GM19239 (cell line): ENCODE data around the gene FADS2.

ENCODE experiments used
- DNase-seq: peaks from one replicate; pipeline ENCODE4 v3.0.0; 2011; ENCODE audit warnings: low spot score; ENCODE audit not compliant: insufficient read length
- FAIRE-seq: peaks from 2 replicates; lab custom pipeline; 2011; peaks lifted over from hg19 to GRCh38; lab: Jason Lieb, UNC

FADS2 gene

DNA sequence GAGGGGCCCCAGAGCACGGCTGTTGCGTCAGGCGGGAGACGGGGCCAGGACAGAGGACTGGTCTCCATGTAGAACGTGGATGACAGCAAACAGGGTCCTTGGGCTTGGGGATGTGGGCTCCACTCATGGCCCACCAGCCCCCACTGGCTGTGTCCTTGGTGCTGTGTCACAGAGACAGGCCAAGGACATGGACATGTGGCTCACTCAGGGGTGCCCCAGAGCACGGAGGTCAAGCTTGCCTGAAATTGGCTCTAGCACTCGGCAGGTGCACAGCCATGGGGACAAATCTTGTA, 14.4 kb downstream of the FADS2 start:
- DNase-seq (no peak), FAIRE-seq (no peak)

- DNase-seq (no peak), FAIRE-seq (no peak)
These were observed 16.9 kb downstream of the FADS2 start for GRCh38 chr11:61844909-61845565.

GRCh38 chr11:61846362-61847020, 18.4 kb downstream of the FADS2 start:
- DNase-seq (no peak), FAIRE-seq (no peak)

DNA sequence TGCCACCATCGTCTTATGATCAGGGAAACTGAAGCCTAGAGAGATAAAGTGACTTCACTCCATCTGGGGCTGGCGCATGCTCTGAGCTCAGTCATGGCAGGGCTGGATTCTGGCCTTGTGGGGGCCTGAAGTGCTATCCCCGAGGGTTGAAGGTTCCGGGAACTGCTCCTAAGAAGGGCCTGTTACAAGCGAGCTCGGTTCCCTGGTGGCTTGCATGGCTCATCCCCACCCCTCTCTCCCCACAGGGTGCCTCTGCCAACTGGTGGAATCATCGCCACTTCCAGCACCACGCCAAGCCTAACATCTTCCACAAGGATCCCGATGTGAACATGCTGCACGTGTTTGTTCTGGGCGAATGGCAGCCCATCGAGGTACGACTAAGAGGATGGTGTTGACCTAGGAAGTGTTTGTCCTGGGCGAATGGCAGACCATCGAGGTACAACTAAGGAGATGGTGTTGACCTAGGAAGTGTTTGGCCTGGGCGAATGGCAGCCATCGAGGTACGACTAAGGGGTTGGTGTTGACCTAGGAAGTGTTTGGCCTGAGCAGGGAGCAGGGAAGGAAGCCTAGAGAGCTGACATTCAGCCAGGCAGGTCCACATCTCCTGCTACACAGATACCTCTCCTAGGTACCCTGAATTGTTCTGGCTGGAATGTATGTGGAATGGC, 19.9 kb downstream of the FADS2 start:
- FAIRE-seq, result no peak

GRCh38 chr11:61848631-61849030, 20.5 kb downstream of the FADS2 start:
- FAIRE-seq, result no peak

More for the DNA sequence above, 19.9 kb downstream of the FADS2 start:
- DNase-seq, result no peak

DNA sequence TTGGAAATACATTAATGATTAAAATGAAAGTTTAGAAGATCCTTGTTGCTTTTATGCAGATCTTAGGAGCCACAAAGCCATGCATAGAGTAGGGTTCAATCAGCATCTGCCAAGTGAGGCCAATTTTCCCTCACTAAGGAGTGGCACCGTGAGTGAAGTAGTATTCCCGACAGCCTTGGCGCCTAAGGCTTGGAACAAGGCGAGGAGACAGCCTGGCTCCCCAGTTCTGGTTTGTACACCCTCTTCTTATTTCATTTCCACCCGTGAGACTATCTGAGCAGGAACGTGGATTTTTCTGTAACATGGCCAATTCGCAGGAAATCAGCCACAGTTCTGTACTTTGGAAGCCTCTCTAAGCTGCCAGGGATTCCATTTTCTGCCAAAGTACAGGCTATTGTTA, 22.6 kb downstream of the FADS2 start:
- no peak for FAIRE-seq
- DNase-seq, result no peak

More at GRCh38 chr11:61848631-61849030, 20.5 kb downstream of the FADS2 start:
- DNase-seq, result no peak

DNA sequence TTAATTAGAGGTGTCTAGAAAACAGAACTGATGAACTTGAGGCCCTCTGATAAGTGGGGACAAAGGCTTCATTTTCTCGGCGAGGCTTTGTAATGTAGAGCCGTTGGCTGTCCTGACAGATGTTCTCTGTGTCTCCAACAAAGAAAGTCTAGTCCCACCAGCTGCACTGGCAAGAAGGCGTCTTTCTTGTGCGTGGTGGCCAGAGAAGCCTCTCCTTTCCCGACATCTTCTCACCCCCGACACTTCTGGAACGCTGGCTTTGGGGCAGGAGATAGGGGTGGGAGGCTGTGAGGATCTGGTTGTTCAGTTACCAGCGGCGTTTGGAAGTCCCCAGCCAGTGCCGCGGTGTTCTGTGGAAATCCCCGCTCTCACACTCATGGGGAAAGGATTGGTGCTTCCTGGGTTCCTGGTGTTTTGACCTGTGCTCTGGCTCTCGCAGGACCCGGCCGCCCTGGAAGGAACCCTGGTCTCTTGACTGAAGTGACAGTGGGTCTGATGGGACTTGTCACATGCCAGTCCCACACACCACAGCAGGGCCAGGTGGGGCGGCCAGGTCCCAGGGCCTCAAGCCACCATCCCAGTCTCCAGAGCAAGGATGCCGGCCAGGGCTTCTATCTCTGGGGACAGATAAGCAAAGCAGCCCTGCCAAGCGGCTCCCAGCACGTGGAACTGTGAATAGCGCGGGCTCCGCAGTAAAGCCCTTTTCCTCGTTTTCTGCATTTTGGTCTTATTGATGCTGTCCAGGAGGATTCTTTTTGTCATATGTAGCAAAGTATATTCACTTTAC, 23.2 kb downstream of the FADS2 start:
- FAIRE-seq (no peak), DNase-seq (no peak)

DNA sequence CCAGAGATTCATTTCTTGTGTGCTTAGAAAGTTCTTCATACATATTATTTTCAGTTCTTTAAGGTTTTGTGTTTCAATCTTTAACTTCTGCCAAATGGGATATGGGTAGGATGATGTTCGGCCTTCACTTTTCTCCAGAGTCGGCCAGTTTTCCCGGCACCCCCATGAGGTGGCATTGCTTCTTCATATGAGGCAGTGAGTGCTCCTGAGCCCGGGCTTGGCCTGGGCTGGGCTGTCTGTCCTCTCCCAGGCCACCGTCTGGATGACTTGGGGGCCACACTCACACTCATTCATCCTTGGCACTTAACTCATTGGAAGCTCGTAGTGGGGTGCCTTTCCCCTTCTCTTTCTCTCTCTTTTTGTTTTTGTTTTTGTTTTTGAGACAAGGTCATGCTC, 23.8 kb downstream of the FADS2 start:
- DNase-seq (no peak), FAIRE-seq (no peak)

- no peak for FAIRE-seq
- no peak for DNase-seq
These were observed 25.6 kb downstream of the FADS2 start for GRCh38 chr11:61853698-61854169.

- no peak for DNase-seq
- FAIRE-seq, result no peak
These were observed 26.3 kb downstream of the FADS2 start for GRCh38 chr11:61854206-61854895.

- DNase-seq (no peak), FAIRE-seq (no peak)
These were observed 27.0 kb downstream of the FADS2 start for GRCh38 chr11:61854966-61855714.

GRCh38 chr11:61855939-61856680, 28.0 kb downstream of the FADS2 start:
- FAIRE-seq (no peak), DNase-seq (no peak)

DNA sequence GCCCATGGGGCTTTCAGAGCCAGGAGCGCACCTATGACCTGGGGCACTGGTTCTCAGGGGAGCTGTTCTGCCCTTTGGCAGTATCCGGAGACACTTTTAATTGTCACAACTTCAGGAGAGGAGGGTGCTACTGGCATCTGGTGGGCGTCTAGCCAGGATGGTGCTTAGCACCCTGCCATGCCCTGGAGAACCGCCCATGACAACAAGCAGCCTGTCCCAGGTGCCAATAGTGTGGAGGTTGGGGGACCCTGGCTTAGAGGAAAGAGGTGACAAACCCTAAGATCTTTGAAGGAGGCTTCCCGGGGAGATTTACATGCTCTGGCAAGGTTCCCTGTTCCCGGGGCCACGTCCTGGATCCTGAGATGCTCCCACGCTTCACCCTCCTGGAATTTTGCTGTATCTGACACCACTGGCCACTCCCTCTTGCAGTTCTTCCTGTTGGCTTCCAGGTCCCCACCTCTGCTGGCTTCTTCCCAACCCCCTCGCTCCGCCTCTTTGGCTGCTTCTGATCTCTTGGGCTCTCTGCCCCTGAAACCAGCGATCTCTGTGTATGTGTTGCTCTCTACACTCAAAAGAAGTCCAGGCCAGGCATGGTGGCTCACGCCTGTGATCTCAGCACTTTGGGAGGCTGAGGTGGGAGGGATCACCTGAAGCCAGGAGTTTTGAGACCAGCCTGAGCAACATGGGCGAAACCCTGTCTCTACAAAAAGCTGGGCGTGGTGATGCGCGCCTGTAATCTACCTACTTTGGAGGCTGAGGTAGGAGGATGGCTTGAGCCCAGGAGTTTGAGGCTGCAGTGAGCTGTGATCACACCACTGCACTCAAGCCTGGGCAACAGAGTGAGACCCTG, 32.2 kb downstream of the FADS2 start:
- DNase-seq, result no peak

DNA sequence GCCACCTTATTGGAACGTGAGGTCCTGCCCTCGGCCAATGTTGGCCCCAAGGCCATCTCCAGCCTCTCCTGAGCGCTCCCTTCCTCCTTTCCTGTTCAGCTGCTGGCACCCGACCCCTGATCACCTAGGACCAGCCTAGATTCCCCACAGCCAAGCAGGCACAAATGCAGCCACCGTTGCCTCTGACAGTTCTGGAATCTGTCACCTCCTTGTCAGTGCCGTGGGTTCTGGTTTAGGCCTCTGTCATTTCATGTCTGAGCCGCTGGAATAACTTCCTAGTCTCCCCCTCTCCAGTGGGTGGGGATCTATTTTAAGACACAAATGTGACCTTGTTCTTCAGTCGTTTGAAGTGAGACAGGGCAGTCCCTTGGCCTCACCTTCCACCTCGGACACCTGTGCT, 33.5 kb downstream of the FADS2 start:
- no peak for FAIRE-seq
- no peak for DNase-seq

More for the DNA sequence above, 32.2 kb downstream of the FADS2 start:
- FAIRE-seq, result no peak

DNA sequence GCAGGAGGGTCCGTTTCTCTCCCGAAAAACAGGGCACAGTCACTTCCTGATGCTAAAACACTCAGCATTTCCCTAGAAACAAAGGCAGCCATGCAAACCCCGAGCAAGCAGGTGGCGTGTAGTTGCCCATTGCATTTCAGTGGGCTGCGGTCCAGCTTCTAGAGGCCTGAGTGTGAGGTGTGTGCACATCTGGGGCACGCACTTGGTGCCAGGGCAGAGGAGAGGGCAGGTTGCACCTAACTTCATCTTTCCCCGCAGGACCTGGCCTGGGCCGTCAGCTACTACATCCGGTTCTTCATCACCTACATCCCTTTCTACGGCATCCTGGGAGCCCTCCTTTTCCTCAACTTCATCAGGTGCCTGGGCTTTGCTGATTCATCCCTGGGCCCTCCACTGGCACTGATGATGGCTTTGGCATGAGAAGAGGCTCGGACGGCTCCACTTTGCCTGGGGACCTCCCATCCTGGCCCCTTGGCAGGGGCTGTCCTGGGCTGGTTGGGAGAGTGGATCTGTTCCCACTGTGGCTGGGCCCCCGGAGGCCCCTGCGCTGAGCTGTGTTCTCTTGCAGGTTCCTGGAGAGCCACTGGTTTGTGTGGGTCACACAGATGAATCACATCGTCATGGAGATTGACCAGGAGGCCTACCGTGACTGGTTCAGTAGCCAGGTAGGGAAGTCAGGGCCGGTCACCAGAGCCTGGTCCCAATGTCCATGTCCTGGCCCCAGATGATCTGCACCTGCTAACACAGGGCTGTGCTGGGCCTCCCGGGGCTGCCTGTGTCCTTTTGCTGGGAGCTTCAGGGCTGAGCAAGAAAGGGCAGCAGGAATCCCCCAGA, 34.8 kb downstream of the FADS2 start:
- FAIRE-seq (no peak), DNase-seq (no peak)

DNA sequence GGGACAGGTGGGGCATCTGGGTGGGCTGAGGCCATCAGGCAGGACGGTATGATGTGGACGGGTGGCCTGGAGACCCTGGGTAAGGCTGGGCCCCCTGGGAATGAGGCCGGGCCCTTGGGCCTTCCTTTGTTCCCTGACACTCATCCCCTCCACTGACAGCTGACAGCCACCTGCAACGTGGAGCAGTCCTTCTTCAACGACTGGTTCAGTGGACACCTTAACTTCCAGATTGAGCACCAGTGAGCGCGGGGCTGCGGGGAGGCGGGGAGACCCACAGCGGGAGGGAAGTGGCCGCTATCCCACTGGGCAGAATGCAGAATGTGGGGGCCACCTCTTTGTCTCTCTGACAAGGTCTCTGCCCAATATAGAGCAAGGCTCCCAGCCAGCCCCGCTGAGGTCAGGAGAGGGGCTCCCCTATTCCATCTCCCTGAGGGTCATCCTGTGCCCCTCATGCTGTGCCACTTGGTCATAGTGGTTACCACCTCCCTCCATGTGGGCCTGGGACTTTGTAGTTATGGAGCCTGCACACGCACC, 35.5 kb downstream of the FADS2 start:
- no peak for FAIRE-seq
- DNase-seq, result no peak
